Activated CD4-positive, CD25-positive, alpha-beta regulatory T cell treated with anti-CD3 and anti-CD28 coated beads, Interleukin-2, amount 50 U/mL, for 16 hours (primary cell): Measurements from ENCODE around the gene TAF4.
"Not testable (repeated sequence)": the region's sequence is repeated elsewhere in the genome, so short reads cannot be mapped to it uniquely, and the experiment has no call there.

Experiments
- DNase-seq: peaks from one replicate; pipeline ENCODE4 v3.0.0-alpha.2; 2020; ENCODE audit warnings: low read depth, low spot score

The TAF4 gene

DNA sequence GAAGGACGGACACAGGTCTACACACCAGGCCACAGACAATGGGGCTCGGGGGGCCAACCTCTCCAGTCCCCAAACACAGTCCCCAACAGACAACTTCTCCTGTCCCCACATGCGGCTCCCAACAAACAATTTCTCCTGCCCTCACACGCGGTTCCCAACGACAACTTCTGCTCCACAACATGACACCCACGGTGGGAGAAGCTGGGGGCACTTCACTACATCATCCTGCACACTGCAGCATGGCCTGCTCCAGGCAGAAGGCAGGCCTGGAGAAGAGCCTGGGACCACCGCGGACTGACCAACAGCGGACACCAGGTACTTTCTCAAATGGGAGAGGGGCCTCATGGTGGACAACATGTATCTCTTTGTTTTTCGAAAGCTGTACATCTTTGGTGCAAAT is 6.7 kb downstream of the TAF4 start:
- no peak for DNase-seq

DNA sequence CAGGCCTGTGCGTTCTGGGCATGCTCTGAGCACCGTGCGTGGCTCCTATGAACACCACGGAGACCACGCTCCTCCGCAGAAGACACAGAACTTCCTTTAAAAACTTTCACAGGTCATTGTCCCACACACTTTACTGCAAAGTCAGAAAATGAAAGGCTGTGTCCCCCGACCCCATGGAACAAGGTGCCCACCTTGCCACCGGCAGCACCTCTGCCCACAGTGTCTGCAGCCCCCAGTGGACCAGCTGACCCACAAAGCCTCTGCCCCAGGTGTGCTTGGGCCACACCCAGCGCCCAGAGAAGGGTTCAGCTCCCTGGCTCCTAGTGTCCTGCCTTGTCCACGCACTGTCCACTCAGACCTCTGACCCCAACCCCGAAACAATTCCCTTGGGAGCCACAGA is 8.7 kb downstream of the TAF4 start:
- DNase-seq = no peak

DNA sequence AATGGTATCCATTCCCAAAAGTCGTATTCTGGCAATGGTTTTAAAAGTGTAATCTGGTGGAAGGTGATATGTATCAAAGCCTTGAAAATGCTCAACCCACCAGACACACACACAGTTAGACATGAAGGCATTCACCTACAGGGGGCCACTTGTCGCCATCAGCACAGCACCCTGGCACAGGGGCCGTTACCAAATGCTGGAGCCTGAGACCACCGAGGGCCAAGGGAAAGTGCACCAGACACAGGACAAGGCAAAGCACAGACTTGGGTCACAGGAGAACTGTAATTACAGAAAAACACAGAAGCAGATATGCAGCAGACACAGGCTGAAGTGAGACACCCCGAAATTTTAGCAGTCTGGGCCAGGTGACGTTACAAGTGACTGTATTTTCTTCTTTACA is 9.3 kb downstream of the TAF4 start:
- DNase-seq = no peak

DNA sequence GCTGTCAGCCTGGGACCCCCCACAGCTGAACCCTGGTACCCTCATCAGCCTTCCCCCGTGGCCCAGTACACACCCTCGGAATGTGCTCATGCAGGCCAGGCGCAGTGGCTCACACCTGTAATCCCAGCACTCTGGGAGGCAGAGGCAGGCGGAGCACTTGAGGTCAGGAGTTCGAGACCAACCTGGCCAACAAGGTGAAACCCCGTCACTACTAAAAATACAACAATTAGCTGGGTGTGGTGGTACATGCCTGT is 9.9 kb downstream of the TAF4 start:
- not testable (repeated sequence) for DNase-seq

- no peak for DNase-seq
These were observed 10.4 kb downstream of the TAF4 start for GRCh38 chr20:62055106-62055861.

DNA sequence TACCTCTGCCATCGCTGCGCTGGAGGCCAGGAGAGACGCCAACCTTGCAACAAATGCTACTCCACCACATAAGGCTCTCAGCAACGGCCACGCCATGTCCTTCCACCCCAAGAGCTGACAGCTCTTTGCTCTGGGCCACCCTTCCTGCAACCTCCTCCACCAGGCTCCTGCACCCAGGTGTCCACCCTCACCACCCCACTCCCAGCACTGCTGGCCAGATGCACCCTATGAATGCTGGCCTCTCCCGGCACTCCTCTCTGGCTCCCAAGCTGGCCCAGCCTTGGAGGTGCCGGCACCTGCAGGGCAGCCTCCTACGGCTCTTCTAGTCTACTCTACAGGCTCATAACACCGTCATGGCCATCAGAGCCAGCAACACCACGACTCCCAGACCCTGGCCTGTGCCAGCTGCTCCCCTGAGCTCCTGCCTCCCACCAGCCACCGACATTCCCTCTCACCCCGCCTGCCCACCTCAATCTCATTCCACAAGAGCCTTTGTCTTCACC is 11.2 kb downstream of the TAF4 start:
- no peak for DNase-seq

GRCh38 chr20:62053465-62054196 is 12.1 kb downstream of the TAF4 start:
- no peak for DNase-seq

DNA sequence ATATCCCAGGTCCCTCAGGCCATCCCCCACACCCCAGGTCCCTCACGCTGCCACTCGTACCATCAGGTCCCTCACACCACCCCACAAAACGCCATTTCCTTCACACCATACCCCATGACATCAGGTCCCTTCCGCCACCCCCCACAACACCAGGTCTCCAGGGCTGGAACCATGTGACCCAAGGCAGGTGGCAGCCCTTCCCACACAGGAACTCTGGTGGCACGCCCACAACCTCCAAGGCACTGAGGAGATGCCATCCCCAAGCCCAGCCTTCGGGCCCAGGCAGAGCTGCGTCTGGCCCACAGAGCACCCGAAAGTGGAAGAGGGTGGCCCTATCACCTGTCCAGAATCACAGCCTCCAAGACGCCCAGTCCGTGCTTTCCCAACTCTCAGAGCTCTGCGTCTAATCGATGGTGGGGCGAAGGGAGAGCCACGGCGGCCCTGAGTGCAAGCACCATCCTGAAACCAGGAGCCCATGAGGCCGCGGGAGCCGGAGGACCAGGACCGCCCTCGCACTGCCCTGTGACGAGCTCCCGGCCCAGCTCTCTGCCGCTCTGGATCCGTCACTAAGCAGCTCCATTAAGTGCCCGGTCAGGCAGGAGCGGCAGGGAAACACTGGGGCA is 12.7 kb downstream of the TAF4 start:
- no peak for DNase-seq

- no peak for DNase-seq
These were observed 13.3 kb downstream of the TAF4 start for GRCh38 chr20:62052336-62052841.

GRCh38 chr20:62051546-62052255 is 14.0 kb downstream of the TAF4 start:
- no peak for DNase-seq

GRCh38 chr20:62051144-62051543 is 14.5 kb downstream of the TAF4 start:
- no peak for DNase-seq

DNA sequence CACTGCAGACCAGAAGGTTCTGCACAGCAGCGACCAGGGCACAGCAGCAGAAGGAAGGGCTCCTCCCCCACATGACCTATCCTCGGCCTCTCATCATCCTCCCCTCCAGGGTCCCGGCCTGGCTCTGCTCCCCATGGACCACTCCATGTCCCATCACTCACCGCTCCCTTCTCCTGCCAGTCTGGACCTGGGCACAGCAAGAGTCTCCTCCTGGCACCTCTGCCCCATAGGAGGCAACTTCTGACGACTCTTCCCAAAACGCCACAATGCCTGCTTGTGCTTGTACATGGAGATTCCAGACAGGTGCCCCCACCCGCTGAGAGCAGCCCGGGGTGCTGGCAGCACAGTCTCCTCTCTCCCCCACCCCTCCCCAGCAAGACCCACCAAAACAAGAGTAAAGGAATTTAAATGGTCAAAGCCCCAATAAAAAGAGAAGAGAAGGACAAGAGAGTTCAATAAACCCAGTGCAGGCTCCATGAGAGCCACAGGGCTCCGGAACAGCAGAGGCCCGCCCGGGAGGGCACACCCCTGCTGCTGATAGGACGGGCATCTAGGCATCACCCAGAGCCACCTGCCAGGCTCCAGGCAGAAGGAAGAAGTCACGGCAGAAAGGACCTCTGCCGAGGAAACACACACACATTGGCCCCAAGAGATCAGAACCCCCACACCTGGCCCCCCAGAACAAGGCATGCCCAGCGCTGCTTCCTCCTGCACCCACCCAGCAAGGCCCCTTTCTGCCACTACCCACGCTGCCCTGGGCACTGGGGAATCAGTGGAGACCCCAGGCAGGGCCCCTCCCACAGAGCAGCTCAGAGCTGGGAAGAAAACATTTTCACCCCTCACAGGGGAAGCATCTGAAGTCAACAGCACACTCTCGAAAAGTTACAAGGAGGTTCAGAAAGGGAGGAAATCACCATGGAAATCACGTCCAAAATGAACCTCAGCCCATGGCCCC is 15.2 kb downstream of the TAF4 start:
- no peak for DNase-seq

- no peak for DNase-seq
These were observed 16.1 kb downstream of the TAF4 start for GRCh38 chr20:62049342-62050165.

- DNase-seq = no peak
These were observed 16.8 kb downstream of the TAF4 start for GRCh38 chr20:62048821-62049291.

DNA sequence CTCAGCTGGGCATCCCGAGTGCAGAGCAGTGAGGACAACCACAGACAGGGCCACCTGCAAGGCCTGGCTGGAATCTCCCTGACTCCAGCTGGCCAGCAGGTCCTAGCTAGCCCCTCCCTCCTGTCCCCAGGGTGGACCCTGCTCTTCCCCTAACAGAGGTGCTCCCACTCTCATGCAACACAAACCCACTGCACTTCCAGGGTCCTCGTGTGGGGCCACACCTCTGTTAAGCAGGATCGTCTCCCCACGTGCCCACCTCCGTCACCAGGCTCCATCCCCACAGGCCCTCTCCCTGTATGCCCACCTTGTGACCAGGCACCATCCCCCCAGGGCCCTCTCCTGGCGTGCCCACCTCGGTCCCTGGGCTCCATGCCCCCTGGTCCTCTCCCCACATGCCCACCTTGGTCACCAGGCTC is 17.3 kb downstream of the TAF4 start:
- no peak for DNase-seq

GRCh38 chr20:62047666-62048345 is 17.9 kb downstream of the TAF4 start:
- DNase-seq = no peak

GRCh38 chr20:62046431-62046830 is 19.2 kb downstream of the TAF4 start:
- no peak for DNase-seq

DNA sequence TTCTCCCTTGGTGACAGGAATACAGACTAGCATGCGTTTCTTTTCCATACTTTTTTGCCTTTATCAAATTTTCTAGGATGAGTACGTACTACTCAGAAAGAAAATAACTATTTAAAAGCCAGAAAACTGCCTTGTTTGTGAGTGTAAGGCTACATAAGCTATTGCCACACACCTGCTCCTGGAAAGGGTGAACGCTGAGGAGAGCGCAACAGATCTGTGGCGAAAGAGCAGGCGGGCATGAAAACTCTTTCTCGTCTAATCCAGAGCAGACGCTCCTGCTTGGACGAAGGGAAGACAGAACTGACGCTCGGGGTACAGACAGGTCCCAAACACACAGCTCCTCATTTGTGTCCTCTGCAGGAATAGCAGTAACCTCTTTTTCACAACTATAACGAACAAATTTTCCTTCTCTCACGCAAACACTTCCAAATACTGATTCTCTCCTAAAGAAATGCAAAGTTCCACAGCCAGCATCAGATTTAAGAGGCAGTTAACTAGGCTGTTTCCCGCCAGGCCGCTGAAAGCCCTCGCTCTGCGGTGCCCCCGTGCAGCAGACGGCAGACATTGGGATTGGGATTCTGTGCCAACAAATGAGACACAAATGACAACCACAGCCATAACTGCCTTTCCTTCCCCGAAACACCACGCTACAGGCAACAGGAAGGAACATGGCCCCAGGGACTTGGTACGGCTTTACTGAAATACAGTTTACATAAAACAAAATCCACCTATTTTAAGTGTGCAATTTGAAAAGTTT is 20.0 kb downstream of the TAF4 start:
- DNase-seq = no peak

- DNase-seq = no peak
These were observed 20.6 kb downstream of the TAF4 start for GRCh38 chr20:62045118-62045517.
